NCI-H2107 treated with DMSO at 0.1 percent for 48 hours (cell line): Measurements from ENCODE around the gene ZNF133.

ENCODE experiments used
- DNase-seq: peaks from one replicate; lab custom pipeline; 2025; ENCODE audit not compliant: unreplicated experiment; lab: John Stamatoyannopoulos, UW

The ZNF133 gene

DNA sequence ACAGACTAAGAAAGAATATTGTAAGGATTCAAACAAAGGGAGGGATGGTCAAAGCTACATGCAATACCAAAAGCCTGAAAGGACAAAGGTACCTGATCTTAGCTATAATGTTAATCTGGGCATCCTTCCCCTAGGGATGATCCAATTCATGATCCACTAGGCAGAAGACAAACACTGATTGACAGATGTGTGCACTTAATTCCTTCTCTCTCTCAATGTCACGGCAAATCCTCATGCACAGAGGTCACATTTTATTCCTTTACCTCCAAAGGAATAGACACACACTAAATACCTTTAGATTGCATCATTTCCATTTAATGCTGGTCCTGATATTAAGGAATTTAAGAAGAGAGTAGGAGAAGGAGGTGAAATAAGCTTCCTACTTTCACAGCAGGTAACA lies 73.4 kb downstream of the ZNF133 start:
- DNase-seq: no peak

DNA sequence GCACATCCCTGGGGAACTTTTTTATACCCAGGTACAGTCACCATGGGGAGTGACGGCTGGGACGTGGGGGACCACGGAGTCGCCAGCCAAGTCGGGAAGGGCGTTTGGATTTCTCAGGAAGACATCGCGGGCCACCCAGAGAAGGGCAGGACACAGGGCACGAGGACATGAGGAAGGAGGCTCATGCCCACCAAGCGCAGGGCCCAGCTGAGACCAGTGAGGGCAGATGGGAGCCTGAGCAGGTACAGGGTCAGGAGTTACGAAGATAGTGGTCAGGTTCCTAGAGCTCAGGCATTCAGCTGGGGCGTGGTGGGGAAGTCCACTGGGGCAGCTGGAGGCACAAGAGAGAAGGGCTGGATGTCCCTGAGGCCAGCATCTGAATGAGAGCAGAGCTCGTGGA lies 74.6 kb downstream of the ZNF133 start:
- DNase-seq: no peak

DNA sequence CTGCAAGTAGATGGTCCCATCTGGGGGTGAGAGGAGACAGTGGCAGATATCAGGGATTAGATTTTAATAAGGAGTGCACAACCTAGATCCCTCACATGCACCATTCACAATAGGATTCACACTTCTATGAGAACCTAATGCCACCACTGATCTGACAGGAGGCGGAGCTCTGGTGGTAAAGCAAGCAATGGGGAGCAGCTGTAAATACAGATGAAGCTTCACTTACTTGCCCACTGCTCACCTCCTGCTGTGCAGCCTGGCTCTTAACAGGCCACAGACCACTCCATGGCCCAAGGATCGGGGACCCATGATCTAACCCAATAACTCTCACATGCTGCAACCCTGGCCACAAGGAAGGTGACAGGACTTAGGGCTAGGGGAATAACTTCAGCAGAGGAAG lies 75.4 kb downstream of the ZNF133 start:
- no peak for DNase-seq

DNA sequence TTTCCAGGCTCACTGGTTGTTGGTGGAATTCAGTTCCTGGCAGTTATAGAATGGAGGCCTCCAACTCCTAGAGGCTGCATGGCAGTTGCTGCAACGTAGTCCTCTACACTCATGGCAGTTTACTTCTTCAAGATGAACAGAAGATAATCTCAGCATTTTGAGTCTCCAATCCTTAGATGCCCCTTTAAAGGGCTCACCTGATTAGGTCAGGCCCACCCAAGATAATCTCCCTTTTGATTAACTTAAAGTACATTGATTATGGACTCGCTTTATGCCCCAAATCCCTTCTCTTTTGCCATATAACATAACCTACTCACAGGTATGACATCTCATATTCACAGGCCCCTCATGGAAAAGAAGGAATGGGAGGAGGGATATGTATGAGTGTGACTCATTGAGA lies 76.4 kb downstream of the ZNF133 start:
- DNase-seq: no peak
